Epithelial cell of proximal tubule (primary cell): ENCODE measurements around the gene AKAP8. TPM values are rescaled to one million over a fixed set of nuclear protein-coding genes. Genes with fewer than 3 reads are reported as not detected.

Source experiments
- DNase-seq: peaks from one replicate; pipeline ENCODE4 v3.0.0-alpha.2; 2011; ENCODE audit warnings: low read depth
- H3K4me3 ChIP-seq: 2 replicates; pipeline ENCODE4 v1.5.1; 2011; ENCODE audit warnings: low read depth, mild to moderate bottlenecking, low read length
- CTCF ChIP-seq: conservative IDR thresholded peaks from 2 replicates; pipeline ENCODE4 v1.5.1; 2012; ENCODE audit warnings: low read depth, mild to moderate bottlenecking, low read length
- total RNA-seq: library from RNA; depleted of rRNA; stranded (reverse); fragments of >200 nt; gene quantifications from 2 replicates; pipeline ENCODE4 v1.2.3, GENCODE V29; 2015

AKAP8 gene
- total RNA-seq, 1 donor from 2014 or later, result 14.1 TPM

GRCh38 chr19:15403151-15403531 is 23.6 kb upstream of the AKAP8 start:
- TF ChIP-seq CTCF, result no peak
- H3K4me3 ChIP-seq, result no peak overlapping the region
- DNase-seq, result no peak

GRCh38 chr19:15402411-15403150 is 23.0 kb upstream of the AKAP8 start:
- TF ChIP-seq CTCF, result no peak
- DNase-seq, result no peak
- H3K4me3 ChIP-seq, result no peak overlapping the region

- DNase-seq, result no peak
- no peak for TF ChIP-seq CTCF
- H3K4me3 ChIP-seq, result no peak overlapping the region
Measured at GRCh38 chr19:15401397-15401710, 21.8 kb upstream of the AKAP8 start.

GRCh38 chr19:15400521-15401396 is 21.2 kb upstream of the AKAP8 start:
- H3K4me3 ChIP-seq, result no peak overlapping the region
- no peak for TF ChIP-seq CTCF
- DNase-seq, result no peak

- TF ChIP-seq CTCF, result no peak
- DNase-seq, result no peak
- no peak overlapping the region for H3K4me3 ChIP-seq
Measured at GRCh38 chr19:15399635-15400034, 20.0 kb upstream of the AKAP8 start.

- TF ChIP-seq CTCF, result no peak
- DNase-seq, result no peak
- H3K4me3 ChIP-seq, result no peak overlapping the region
Measured at GRCh38 chr19:15399234-15399515, 19.6 kb upstream of the AKAP8 start.
